B cell (primary cell): ENCODE measurements around the gene ITPR1. TPM values are rescaled to one million over a fixed set of nuclear protein-coding genes. Genes with fewer than 3 reads are reported as not detected.

ENCODE experiments used
- ATAC-seq: fragments of 200-7000 bp; cut with Tn5 transposase; one replicate; pipeline ENCODE4 v1.10.0; 2021; ENCODE audit warnings: low read depth, mild to moderate bottlenecking, moderate number of reproducible peaks, moderate library complexity
- CTCF ChIA-PET: fragments of 350-600 bp; sonication (Branson Sonifier 250); formaldehyde crosslinking; loops from one replicate; lab custom pipeline; 2021; ENCODE audit warnings: antibody characterized with exemption, inconsistent platforms; lab: Charles Lee
- POLR2A ChIA-PET: fragments of 350-600 bp; sonication (Branson Sonifier 250); formaldehyde crosslinking; loops from one replicate; lab custom pipeline; 2021; ENCODE audit warnings: antibody characterized with exemption; lab: Charles Lee
- DNase-seq: peaks from one replicate; pipeline ENCODE4 v3.0.0; 2013
- H2AFZ ChIP-seq: 2 replicates; pipeline ENCODE4 v1.6.1; 2012; ENCODE audit warnings: mild to moderate bottlenecking, low read depth, low read length; ENCODE audit not compliant: insufficient read depth, poor library complexity, severe bottlenecking
- H3K27ac ChIP-seq, 2 donors: 1 replicate in 1 of 2; 2 replicates in 1 of 2; pipeline ENCODE4 v1.5.1; 2012 to 2013; ENCODE audit warnings: low read length in 2 of 2, mild to moderate bottlenecking in 2 of 2, moderate library complexity in 1 of 2
- H3K27me3 ChIP-seq, 4 experiments: fragments of 200-600 bp in 1 of 4; sonication (generic) in 1 of 4; replicated peaks in 1 of 4; 1 replicate in 2 of 4; 2 replicates in 2 of 4; pipeline versions ENCODE4 v1.6.1 to v1.7.0; 2013 to 2016; ENCODE audit warnings: low read length in 3 of 4, mild to moderate bottlenecking in 2 of 4, mixed read lengths in 1 of 4, moderate library complexity in 1 of 4; ENCODE audit not compliant: insufficient read depth in 4 of 4, control insufficient read depth in 3 of 4; ENCODE audit errors: control extremely low read depth in 1 of 4
- H3K36me3 ChIP-seq, 2 experiments: replicated peaks in 1 of 2; 1 replicate in 1 of 2; 2 replicates in 1 of 2; pipeline versions ENCODE4 v1.6.1 to v1.7.1; 2013; ENCODE audit warnings: low read length in 1 of 2; ENCODE audit not compliant: insufficient read depth in 2 of 2, control insufficient read depth in 1 of 2; ENCODE audit errors: control extremely low read depth in 1 of 2, extremely low read depth in 1 of 2
- H3K4me1 ChIP-seq, 2 donors: fragments of 200-600 bp in 1 of 2; sonication (generic) in 1 of 2; 1 replicate in 1 of 2; 2 replicates in 1 of 2; pipeline versions ENCODE4 v1.5.1 to v1.6.1; 2013 to 2017; ENCODE audit warnings: low read length in 2 of 2; ENCODE audit not compliant: control insufficient read depth in 2 of 2, insufficient read depth in 2 of 2
- H3K4me2 ChIP-seq: replicated peaks from 2 replicates; pipeline ENCODE3; 2012; ENCODE audit warnings: mild to moderate bottlenecking, low read depth, low read length; ENCODE audit not compliant: poor library complexity, severe bottlenecking
- H3K4me3 ChIP-seq, 5 experiments: fragments of 200-600 bp in 1 of 5; sonication (generic) in 1 of 5; 1 replicate in 3 of 5; 2 replicates in 2 of 5; pipeline versions ENCODE4 v1.5.1 to v1.7.0; 2011 to 2016; ENCODE audit warnings: low read length in 4 of 5, mild to moderate bottlenecking in 4 of 5, low read depth in 2 of 5, control low read depth in 1 of 5, moderate library complexity in 1 of 5; ENCODE audit not compliant: insufficient read depth in 1 of 5; ENCODE audit errors: control extremely low read depth in 1 of 5, extremely low read depth in 1 of 5
- H3K79me2 ChIP-seq: fragments of 200-600 bp; sonication (generic); one replicate; pipeline ENCODE4 v1.6.0; 2016; ENCODE audit warnings: low read length; ENCODE audit not compliant: control insufficient read depth, insufficient read depth
- H3K9ac ChIP-seq: fragments of 200-600 bp; sonication (generic); 2 replicates; pipeline ENCODE4 v1.6.1; 2017; ENCODE audit warnings: mild to moderate bottlenecking, low read length, moderate library complexity
- H3K9me3 ChIP-seq, 3 donors: one replicate each; pipeline versions ENCODE4 v1.6.1 to v1.7.1; 2013; ENCODE audit warnings: low read length in 2 of 3; ENCODE audit not compliant: control insufficient read depth in 2 of 3, insufficient read depth in 1 of 3; ENCODE audit errors: control extremely low read depth in 1 of 3
- H4K20me1 ChIP-seq: 2 replicates; pipeline ENCODE4 v1.6.0; 2012; ENCODE audit warnings: mild to moderate bottlenecking, low read length; ENCODE audit not compliant: insufficient read depth, control insufficient read depth, poor library complexity, severe bottlenecking
- H3K27ac Mint-ChIP-seq: one replicate; pipeline ENCODE4 v1.8.0; 2021; ENCODE audit warnings: mixed read lengths
- H3K27me3 Mint-ChIP-seq: one replicate; pipeline ENCODE4 v1.8.0; 2021; ENCODE audit warnings: mixed read lengths
- H3K4me1 Mint-ChIP-seq: one replicate; pipeline ENCODE4 v1.8.0; 2021; ENCODE audit warnings: mixed read lengths
- H3K4me3 Mint-ChIP-seq: one replicate; pipeline ENCODE4 v1.8.0; 2021; ENCODE audit warnings: mixed read lengths
- H3K9me3 Mint-ChIP-seq: one replicate; pipeline ENCODE4 v1.8.0; 2022; ENCODE audit warnings: mixed read lengths; ENCODE audit not compliant: insufficient read depth
- EZH2 ChIP-seq: IDR thresholded peaks from 2 replicates; pipeline ENCODE4 v1.6.1; 2012; ENCODE audit warnings: borderline replicate concordance, low read depth, mild to moderate bottlenecking, moderate library complexity, low read length; ENCODE audit not compliant: insufficient read depth, poor library complexity, severe bottlenecking
- whole genome bisulfite sequencing: methylation state at CpG from one replicate; pipeline ENCODE4 v1.1.5; 2013; ENCODE audit warnings: missing lambda C conversion rate; ENCODE audit not compliant: insufficient coverage; 5-methylcytosine and 5-hydroxymethylcytosine counted together
- intact Hi-C: fragments of 100-400 bp; cut with micrococcal nuclease; formaldehyde crosslinking; loops from one replicate; pipeline ENCODE4 v1.10.0; 2022
- polyA plus RNA-seq: library from polyadenylated mRNA; depleted of rRNA; stranded (reverse); fragments of >200 nt; gene quantifications from 2 replicates; pipeline ENCODE4 v1.2.3, GENCODE V29; 2012
- total RNA-seq, 2 donors: library from RNA; stranded (reverse); fragments of 120-200 nt in 1 of 2; gene quantifications; 1 replicate in 1 of 2; 2 replicates in 1 of 2; pipeline versions ENCODE4 v1.2.3 to v1.2.4, GENCODE V29; 2013 to 2022
- TF ChIP-seq, protein P1 (sequence below): fragments of 200-600 bp; IDR thresholded peaks from one replicate; pipeline ENCODE4 v1.8.0; 2022; ENCODE audit warnings: antibody characterized with exemption, mild to moderate bottlenecking

Gene ITPR1
- total and polyA plus RNA-seq, 2 donors (not counting 1 experiment from before 2014, with no cell fraction given) = 64.0 to 332 TPM

DNA sequence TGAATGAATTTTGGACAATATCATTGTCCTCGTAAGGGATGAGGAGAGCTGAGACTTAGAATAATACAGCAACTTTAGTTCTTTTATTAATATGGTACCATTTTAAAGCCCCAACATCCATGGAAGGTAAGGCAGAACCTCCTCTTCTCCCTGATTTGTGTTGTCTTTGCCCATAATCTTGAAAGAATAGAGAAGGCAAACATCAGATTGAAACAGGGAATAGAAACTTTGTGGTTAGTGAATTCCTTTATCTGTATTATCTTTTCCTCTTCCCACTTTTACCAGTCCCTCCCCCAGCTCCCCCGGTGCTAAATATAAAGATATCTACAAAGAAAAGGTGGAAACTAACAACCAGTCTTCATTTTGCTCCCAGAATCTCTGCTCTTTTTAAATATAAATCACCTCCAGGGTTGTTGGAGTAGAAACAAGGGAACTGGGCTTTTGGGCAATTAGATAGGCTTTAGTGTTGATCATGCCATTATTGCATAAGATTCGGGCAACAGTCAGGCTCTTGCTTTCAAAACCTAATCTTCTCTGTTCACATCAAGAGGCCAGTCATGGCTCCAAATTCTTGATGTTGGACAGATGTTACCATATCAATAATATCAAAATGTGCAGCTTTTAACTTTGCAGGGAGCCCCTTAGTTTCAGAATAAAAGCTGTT lies 32.5 kb downstream of the ITPR1 start:
- CTCF ChIA-PET = interaction anchor here (1.3 kb wide), 1 partner anchor 14 kb away, joined by 3 read pairs; no protein-coding TSS in a partner anchor
- H3K79me2 ChIP-seq = peaks cover 100% of the 10 kb centered on the region
- H3K4me3 ChIP-seq = no peak overlapping the region
- POLR2A ChIA-PET = no interaction called here
- no peaks in the 10 kb centered on the region for H3K9me3 ChIP-seq
- no CpG with 5 or more reads among the region's 3 CpGs for WGBS
- ATAC-seq (no peak), DNase-seq (no peak)
- peak overlapping the region; percentile 9 for H3K9ac ChIP-seq
- Mint-ChIP-seq H3K27me3 (no peaks in the 10 kb centered on the region), H3K27ac (no peak overlapping the region), H3K4me1 (peaks cover 72% of the 10 kb centered on the region), H3K4me3 (peak overlapping the region; percentile 18), H3K9me3 (no peaks in the 10 kb centered on the region)
- no peak overlapping the region for H2AFZ ChIP-seq
- H3K36me3 ChIP-seq = peaks cover 3 to 55% of the 10 kb centered on the region in 2 experiments
- intact Hi-C loops = loop anchor here (2.0 kb wide), 1 partner anchor 15 kb away; no protein-coding TSS in a partner anchor
- no peaks in the 10 kb centered on the region for H3K27me3 ChIP-seq
- peak overlapping the region in 1 of 2 donors; percentile 44 for H3K27ac ChIP-seq
- peaks cover 24 to 46% of the 10 kb centered on the region in 2 donors for H3K4me1 ChIP-seq
- no peak for TF ChIP-seq EZH2
- TF ChIP-seq, protein P1, sequence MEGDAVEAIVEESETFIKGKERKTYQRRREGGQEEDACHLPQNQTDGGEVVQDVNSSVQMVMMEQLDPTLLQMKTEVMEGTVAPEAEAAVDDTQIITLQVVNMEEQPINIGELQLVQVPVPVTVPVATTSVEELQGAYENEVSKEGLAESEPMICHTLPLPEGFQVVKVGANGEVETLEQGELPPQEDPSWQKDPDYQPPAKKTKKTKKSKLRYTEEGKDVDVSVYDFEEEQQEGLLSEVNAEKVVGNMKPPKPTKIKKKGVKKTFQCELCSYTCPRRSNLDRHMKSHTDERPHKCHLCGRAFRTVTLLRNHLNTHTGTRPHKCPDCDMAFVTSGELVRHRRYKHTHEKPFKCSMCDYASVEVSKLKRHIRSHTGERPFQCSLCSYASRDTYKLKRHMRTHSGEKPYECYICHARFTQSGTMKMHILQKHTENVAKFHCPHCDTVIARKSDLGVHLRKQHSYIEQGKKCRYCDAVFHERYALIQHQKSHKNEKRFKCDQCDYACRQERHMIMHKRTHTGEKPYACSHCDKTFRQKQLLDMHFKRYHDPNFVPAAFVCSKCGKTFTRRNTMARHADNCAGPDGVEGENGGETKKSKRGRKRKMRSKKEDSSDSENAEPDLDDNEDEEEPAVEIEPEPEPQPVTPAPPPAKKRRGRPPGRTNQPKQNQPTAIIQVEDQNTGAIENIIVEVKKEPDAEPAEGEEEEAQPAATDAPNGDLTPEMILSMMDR = no peak
- peaks cover 100% of the 10 kb centered on the region for H4K20me1 ChIP-seq
- H3K4me2 ChIP-seq = peak overlapping the region; percentile 47

DNA sequence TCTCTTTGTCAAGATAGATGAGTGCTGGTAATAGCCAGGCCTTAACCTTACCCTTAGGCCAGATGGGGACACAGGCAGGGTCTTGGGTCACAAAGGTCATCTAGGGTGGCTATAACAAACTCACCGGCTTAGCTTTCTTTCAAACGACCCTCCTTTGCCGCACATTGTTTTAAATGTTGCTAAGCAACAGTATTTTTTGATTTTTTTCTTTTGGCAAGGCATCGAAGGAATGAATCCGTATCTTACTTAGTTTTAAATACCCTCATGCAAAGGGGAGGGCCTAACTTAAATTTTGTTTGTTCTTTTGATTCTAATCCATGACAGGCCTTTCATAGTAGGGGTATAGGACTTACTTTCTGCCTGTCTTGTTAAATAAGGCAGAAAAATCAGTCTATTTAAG lies 35.2 kb downstream of the ITPR1 start:
- H3K27ac ChIP-seq = no peak overlapping the region
- ATAC-seq (no peak), DNase-seq (no peak)
- H3K79me2 ChIP-seq = peaks cover 100% of the 10 kb centered on the region
- H3K4me2 ChIP-seq = no peak overlapping the region
- no peaks in the 10 kb centered on the region for H3K27me3 ChIP-seq
- peaks cover 90% of the 10 kb centered on the region for H3K4me1 Mint-ChIP-seq
- ChIA-PET CTCF (interaction anchor here (0.8 kb wide), 1 partner anchor 177 kb away, joined by 3 read pairs; no protein-coding TSS in a partner anchor), POLR2A (no interaction called here)
- H3K4me3 Mint-ChIP-seq = no peak overlapping the region
- H3K27me3 Mint-ChIP-seq = no peaks in the 10 kb centered on the region
- TF ChIP-seq EZH2 = no peak
- TF ChIP-seq, protein P1 = no peak
- peaks cover 3 to 41% of the 10 kb centered on the region in 2 experiments for H3K36me3 ChIP-seq
- peaks cover 100% of the 10 kb centered on the region for H4K20me1 ChIP-seq
- H2AFZ ChIP-seq = no peak overlapping the region
- peaks cover 45 to 69% of the 10 kb centered on the region in 2 donors for H3K4me1 ChIP-seq
- intact Hi-C loops = no loop called here
- no peaks in the 10 kb centered on the region for H3K9me3 ChIP-seq
- no peak overlapping the region for H3K9ac ChIP-seq
- H3K9me3 Mint-ChIP-seq = no peaks in the 10 kb centered on the region
- no peak overlapping the region for H3K27ac Mint-ChIP-seq
- WGBS = 93% methylated on average over 3 of the region's 5 CpGs
- no peak overlapping the region for H3K4me3 ChIP-seq
